Measurements from ENCODE around the gene ZEB1.

ZEB1 gene

DNA sequence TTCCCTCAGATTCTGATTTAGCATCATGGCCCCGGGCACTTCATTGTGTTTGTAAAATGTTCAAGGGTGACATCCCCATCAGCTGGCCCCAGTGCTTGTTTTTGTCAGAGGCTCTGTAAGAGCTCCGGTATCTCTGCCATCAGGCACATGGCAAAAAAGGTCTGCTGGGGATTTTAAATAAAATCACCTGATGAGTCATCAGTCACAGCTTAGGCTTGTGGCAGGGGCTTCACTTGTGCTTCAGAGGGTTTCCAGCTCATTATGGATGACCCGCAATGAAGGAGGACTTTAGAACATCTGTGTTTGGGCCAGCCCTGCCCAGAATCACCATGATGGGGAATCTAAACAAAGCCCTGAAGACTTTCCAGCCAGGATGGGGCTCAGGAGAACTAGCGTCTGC, 259.9 kb downstream of the ZEB1 start:
- no peak overlapping the region for H3K4me3 ChIP-seq (ENCODE audit: low read depth, low read length)
- DNase-seq (ENCODE audit: low read depth), result no peak
- TF ChIP-seq MYC (IDR thresholded peaks at IDR 0.05; ENCODE audit: low read depth, low read length) (no peak), CTCF (IDR thresholded peaks at IDR 0.05; ENCODE audit: low read depth, low read length) (no peak)
- TF ChIP-seq, protein P1, sequence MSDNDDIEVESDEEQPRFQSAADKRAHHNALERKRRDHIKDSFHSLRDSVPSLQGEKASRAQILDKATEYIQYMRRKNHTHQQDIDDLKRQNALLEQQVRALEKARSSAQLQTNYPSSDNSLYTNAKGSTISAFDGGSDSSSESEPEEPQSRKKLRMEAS (IDR thresholded peaks at IDR 0.05; ENCODE audit: low read depth, low read length), result no peak

All from NB4 (cell line).